Peyer's patch (tissue), 4 donors: ENCODE measurements around the gene GNAL. TPM values are rescaled to one million over a fixed set of nuclear protein-coding genes. Genes with fewer than 3 reads are reported as not detected.

ENCODE experiments used
- DNase-seq, 3 donors: peaks; one replicate each; pipeline ENCODE4 v3.0.0-alpha.2; 2017 to 2019
- H3K27ac ChIP-seq, 4 donors: fragments of 200-600 bp; sonication (generic); one replicate each; pipeline ENCODE4 v1.5.1; 2016 to 2019
- H3K27me3 ChIP-seq, 2 donors: fragments of 200-600 bp; sonication (generic); one replicate each; pipeline ENCODE4 v1.5.1; 2019
- H3K36me3 ChIP-seq, 3 donors: fragments of 200-600 bp; sonication (generic); one replicate each; pipeline ENCODE4 v1.5.1; 2016 to 2019
- H3K4me1 ChIP-seq, 4 donors: fragments of 200-600 bp; sonication (generic); one replicate each; pipeline ENCODE4 v1.5.1; 2016 to 2019
- H3K4me3 ChIP-seq, 4 donors: fragments of 200-600 bp; sonication (generic); 1 replicate in 3 of 4; 2 replicates in 1 of 4; pipeline ENCODE4 v1.5.1; 2016 to 2019; ENCODE audit warnings: mild to moderate bottlenecking in 1 of 4
- H3K9me3 ChIP-seq, 4 donors: fragments of 200-600 bp; sonication (generic); one replicate each; pipeline ENCODE4 v1.5.1; 2016 to 2019; ENCODE audit warnings: mild to moderate bottlenecking in 1 of 4
- POLR2A ChIP-seq, 2 donors: fragments of 450-650 bp; IDR thresholded peaks; one replicate each; pipeline ENCODE4 v1.5.1; 2017; ENCODE audit warnings: antibody characterized with exemption in 2 of 2, mild to moderate bottlenecking in 2 of 2, moderate library complexity in 2 of 2
- total RNA-seq, 4 donors: library from RNA; depleted of rRNA; stranded (reverse); fragments of >200 nt; gene quantifications; one replicate each; pipeline ENCODE4 v1.1.0, GENCODE V29; 2016
- TF ChIP-seq, protein P1 (sequence below), 6 experiments: fragments of 450-650 bp in 4 of 6; fragments of 200-600 bp in 2 of 6; sonication (generic) in 1 of 6; IDR thresholded peaks; one replicate each; pipeline ENCODE4 v1.5.1; 2017 to 2019; ENCODE audit warnings: antibody characterized with exemption in 6 of 6, mild to moderate bottlenecking in 3 of 6, moderate library complexity in 1 of 6

The GNAL gene
- total RNA-seq, 4 donors from 2014 or later, result 2.5 to 7.4 (median 3.6) TPM

GRCh38 chr18:11844436-11844835, 155.4 kb downstream of the GNAL start:
- no peaks in the 10 kb centered on the region for H3K27me3 ChIP-seq
- no peaks in the 10 kb centered on the region for H3K9me3 ChIP-seq
- TF ChIP-seq POLR2A (IDR thresholded peaks at IDR 0.05), result no peak
- TF ChIP-seq, protein P1, sequence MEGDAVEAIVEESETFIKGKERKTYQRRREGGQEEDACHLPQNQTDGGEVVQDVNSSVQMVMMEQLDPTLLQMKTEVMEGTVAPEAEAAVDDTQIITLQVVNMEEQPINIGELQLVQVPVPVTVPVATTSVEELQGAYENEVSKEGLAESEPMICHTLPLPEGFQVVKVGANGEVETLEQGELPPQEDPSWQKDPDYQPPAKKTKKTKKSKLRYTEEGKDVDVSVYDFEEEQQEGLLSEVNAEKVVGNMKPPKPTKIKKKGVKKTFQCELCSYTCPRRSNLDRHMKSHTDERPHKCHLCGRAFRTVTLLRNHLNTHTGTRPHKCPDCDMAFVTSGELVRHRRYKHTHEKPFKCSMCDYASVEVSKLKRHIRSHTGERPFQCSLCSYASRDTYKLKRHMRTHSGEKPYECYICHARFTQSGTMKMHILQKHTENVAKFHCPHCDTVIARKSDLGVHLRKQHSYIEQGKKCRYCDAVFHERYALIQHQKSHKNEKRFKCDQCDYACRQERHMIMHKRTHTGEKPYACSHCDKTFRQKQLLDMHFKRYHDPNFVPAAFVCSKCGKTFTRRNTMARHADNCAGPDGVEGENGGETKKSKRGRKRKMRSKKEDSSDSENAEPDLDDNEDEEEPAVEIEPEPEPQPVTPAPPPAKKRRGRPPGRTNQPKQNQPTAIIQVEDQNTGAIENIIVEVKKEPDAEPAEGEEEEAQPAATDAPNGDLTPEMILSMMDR (IDR thresholded peaks at IDR 0.05), result no peak
- no peaks in the 10 kb centered on the region for H3K36me3 ChIP-seq
- H3K27ac ChIP-seq, result no peak overlapping the region
- no peak overlapping the region for H3K4me3 ChIP-seq
- H3K4me1 ChIP-seq, result no peaks in the 10 kb centered on the region
- DNase-seq, result no peak

DNA sequence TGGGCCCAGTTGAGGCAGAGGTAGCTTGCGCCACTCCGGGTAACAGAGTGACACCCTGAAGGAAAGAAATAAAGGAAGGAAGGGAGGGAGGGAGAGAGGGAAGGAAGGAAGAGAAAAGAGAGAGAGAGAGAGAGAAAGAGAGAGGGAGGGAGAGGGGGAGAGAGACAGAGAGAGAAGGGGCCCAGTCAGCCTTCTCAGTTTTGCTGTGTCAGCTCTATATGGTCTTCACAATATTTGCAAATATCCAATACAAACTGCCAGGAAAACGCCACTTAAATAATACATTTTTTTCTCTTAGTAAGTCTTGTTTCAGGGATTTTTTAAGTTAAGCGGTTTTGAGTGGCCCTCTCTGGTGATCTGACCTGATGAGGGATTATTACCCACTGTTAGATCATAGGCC, 156.6 kb downstream of the GNAL start:
- Histone ChIP-seq H3K9me3 (no peaks in the 10 kb centered on the region), H3K4me3 (no peak overlapping the region), H3K27ac (no peak overlapping the region), H3K27me3 (no peaks in the 10 kb centered on the region), H3K36me3 (no peaks in the 10 kb centered on the region), H3K4me1 (peaks cover 0 to 5% (median 0%) of the 10 kb centered on the region in 4 donors)
- no peak for TF ChIP-seq POLR2A (IDR thresholded peaks at IDR 0.05)
- TF ChIP-seq, protein P1 (IDR thresholded peaks at IDR 0.05), result no peak
- no peak for DNase-seq

DNA sequence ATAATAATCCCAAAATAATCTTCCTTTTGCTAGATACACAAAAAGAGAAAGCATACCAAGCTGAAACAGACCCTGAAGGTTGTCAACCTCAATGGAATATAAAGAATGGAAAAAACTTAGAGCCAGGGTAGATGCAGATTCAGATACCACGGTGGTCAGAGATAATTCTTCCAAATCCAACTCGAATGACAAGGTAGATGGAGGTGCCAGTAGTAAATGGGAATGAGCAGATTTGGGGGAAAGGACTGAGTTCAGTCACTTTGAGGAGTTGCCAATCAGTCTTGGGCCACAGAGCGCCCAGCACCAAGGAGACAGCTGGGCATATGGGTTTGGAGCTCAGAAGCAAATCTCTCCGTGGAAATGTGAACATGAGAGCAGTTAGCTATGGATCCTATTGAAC, 158.7 kb downstream of the GNAL start:
- Histone ChIP-seq H3K9me3 (no peaks in the 10 kb centered on the region), H3K27me3 (no peaks in the 10 kb centered on the region), H3K4me1 (peaks cover 0 to 10% (median 3%) of the 10 kb centered on the region in 4 donors), H3K4me3 (no peak overlapping the region), H3K36me3 (no peaks in the 10 kb centered on the region), H3K27ac (no peak overlapping the region)
- DNase-seq, result peak in 1 of 3 donors; percentile 15
- no peak for TF ChIP-seq POLR2A (IDR thresholded peaks at IDR 0.05)
- TF ChIP-seq, protein P1 (IDR thresholded peaks at IDR 0.05), result no peak

DNA sequence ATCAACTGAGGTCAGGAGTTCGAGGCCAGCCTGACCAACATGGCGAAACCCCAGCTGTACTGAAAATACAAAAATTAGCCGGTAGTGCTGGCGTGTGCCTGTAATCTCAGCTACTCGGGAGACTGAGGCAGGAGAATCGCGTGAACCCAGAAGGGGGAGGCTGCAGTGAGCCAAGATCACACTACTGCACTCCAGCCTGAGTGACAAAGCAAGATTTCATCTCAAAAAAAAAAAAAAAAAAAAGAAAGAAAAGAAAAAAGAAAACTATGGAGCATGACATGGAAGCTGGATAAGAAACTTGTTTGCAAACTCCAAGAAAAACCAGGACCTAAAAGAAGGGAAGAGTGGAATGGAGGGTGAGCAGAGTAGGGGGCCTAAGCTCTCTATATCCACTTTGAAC, 160.2 kb downstream of the GNAL start:
- TF ChIP-seq POLR2A (IDR thresholded peaks at IDR 0.05), result no peak
- TF ChIP-seq, protein P1 (IDR thresholded peaks at IDR 0.05), result no peak
- Histone ChIP-seq H3K27me3 (no peaks in the 10 kb centered on the region), H3K36me3 (no peaks in the 10 kb centered on the region), H3K4me3 (no peak overlapping the region), H3K4me1 (peaks cover 0 to 23% (median 12%) of the 10 kb centered on the region in 4 donors), H3K27ac (peak overlapping the region in 2 of 4 donors; percentile 93 to 94), H3K9me3 (no peaks in the 10 kb centered on the region)
- DNase-seq, result peak in 1 of 3 donors; percentile 25

DNA sequence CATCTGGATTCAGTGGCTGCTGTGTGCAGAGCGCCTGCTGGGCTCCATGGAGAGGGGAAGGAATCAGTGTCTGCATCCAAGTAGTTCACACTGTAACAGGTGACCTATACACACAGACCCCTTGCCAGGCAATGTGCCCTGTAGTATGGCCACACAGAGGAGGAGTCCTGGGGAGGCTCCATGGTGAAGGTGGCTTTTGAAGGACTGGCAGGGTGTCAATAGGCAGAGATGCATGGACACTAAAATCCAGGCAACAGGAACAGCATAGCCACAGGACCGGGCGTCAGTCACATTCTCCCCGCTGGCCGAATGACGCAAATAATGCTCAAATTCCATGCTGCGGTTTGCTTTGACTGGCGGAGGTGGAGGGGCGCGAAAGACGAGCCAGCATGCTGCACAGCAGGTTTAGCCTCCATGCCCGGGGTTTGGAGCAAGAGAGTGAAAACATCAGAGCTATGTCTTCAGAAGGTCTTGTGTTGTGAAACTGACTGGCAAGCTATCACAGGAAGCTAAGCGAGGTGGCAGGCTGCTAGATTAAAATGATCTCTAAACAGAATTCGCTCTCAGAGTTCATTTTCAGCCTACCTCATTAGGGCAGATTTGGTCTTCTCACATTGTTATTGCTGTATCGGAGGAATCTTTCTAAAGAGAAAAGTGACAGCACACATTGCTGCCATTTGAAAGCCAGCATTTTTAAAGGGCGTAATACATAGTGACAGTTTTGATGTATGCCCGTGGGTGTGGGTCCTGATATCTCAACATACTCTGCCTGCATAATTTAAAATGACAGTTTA, 161.0 kb downstream of the GNAL start:
- H3K4me1 ChIP-seq, result peaks cover 0 to 29% (median 12%) of the 10 kb centered on the region in 4 donors
- no peaks in the 10 kb centered on the region for H3K27me3 ChIP-seq
- H3K36me3 ChIP-seq, result no peaks in the 10 kb centered on the region
- TF ChIP-seq POLR2A (IDR thresholded peaks at IDR 0.05), result peak in 1 of 2 donors; percentile 28
- TF ChIP-seq, protein P1 (IDR thresholded peaks at IDR 0.05), result no peak
- peak overlapping the region; percentile 89 to 94 (median 92) for H3K27ac ChIP-seq
- DNase-seq, result peak in 2 of 3 donors; percentile 47 to 78
- H3K4me3 ChIP-seq, result peak overlapping the region; percentile 75 to 84 (median 80)
- no peaks in the 10 kb centered on the region for H3K9me3 ChIP-seq
